Kidney epithelial cell (primary cell): ENCODE measurements around the gene GGA3. TPM values are rescaled to one million over a fixed set of nuclear protein-coding genes. Genes with fewer than 3 reads are reported as not detected.

ENCODE experiments used
- DNase-seq: peaks from one replicate; pipeline ENCODE4 v3.0.0-alpha.2; 2010; ENCODE audit warnings: low read depth
- H3K27me3 ChIP-seq: 2 replicates; pipeline ENCODE4 v1.6.0; 2011; ENCODE audit warnings: low read length; ENCODE audit not compliant: control insufficient read depth, insufficient read depth
- H3K36me3 ChIP-seq: 2 replicates; pipeline ENCODE4 v1.5.1; 2011; ENCODE audit warnings: low read length; ENCODE audit not compliant: control insufficient read depth, insufficient read depth
- H3K4me3 ChIP-seq: 2 replicates; pipeline ENCODE4 v1.5.1; 2011; ENCODE audit warnings: low read depth, mild to moderate bottlenecking, control low read depth, low read length
- CTCF ChIP-seq: IDR thresholded peaks from 2 replicates; pipeline ENCODE4 v1.5.1; 2011; ENCODE audit warnings: mild to moderate bottlenecking, moderate library complexity, low read length, control low read depth, inconsistent platforms; ENCODE audit not compliant: insufficient read depth, poor library complexity, severe bottlenecking
- total RNA-seq: library from RNA; depleted of rRNA; stranded (reverse); fragments of >200 nt; gene quantifications from 2 replicates; pipeline ENCODE4 v1.2.3, GENCODE V29; 2015

The GGA3 gene
- total RNA-seq, 1 donor from 2014 or later, result 24.8 TPM

- TF ChIP-seq CTCF, result no peak
- Histone ChIP-seq H3K4me3 (no peak overlapping the region), H3K27me3 (no peaks in the 10 kb centered on the region), H3K36me3 (peaks cover 3% of the 10 kb centered on the region)
- DNase-seq, result no peak
These were observed 29.5 kb downstream of the GGA3 start for GRCh38 chr17:75231741-75232464.

- no peak for TF ChIP-seq CTCF
- Histone ChIP-seq H3K36me3 (peaks cover 3% of the 10 kb centered on the region), H3K4me3 (no peak overlapping the region), H3K27me3 (no peaks in the 10 kb centered on the region)
- no peak for DNase-seq
These were observed 30.3 kb downstream of the GGA3 start for GRCh38 chr17:75231071-75231470.

DNA sequence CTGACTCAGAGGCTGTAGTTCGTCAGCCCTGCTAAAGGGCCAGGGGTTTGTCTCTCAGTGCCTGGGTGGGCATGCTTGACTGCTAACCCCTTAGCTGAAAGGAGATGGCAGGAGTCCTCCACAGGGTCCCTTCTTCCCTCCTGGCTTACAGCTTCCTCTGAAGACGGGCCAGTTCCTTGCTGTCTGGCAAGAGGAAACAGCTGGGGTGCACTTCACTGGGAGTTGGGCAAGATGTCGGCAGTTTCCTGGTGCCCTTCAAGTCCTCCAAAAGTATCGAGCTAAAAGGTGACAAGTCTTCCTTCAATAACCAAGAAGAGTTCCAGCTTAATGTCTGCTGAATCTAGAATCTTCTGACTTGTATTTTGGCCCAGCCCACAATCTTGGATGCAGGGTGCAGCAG is 32.6 kb downstream of the GGA3 start:
- Histone ChIP-seq H3K27me3 (no peaks in the 10 kb centered on the region), H3K4me3 (no peak overlapping the region), H3K36me3 (peaks cover 3% of the 10 kb centered on the region)
- DNase-seq, result no peak
- no peak for TF ChIP-seq CTCF

DNA sequence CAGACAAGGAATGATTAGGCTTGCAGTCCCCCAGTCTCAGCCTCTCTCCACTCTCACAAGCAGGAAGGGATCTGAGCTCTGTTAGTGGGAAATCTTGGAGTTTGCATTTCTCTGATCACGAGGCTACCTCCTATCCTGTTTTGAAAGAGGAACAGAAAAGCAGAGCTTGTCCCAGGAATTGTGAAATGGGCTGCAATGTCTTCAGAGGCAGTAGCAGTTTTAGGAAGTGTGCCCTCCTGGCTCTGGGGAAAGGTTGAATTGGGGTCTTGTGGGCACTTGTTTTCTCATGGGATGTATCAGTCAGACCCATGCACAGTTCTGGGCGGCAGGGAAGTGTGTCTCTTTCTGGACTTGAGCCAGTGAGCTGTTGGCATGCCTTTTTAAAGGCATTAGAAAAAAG is 33.1 kb downstream of the GGA3 start:
- no peak for DNase-seq
- H3K36me3 ChIP-seq, result peaks cover 3% of the 10 kb centered on the region

DNA sequence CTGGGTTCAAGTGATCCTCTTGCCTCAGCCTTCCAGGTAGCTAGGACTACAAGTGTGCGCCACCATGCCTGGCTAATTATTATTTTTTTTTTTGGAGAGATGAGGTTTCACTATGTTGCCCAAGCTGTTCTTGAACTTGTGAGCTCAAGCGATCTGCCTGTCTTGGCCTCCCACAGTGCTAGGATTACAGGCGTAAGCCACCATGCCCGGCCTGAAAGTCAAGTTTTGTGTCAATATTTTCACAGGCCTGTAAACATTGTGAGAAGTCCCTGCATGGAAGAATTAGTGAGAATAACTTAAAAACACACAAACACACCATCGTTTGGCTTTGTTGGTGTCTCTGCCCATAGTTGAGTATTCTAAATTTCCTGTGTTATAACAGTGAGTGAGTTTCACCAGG is 33.7 kb downstream of the GGA3 start:
- peaks cover 3% of the 10 kb centered on the region for H3K36me3 ChIP-seq

More for the DNA sequence above, 33.1 kb downstream of the GGA3 start:
- Histone ChIP-seq H3K4me3 (no peak overlapping the region), H3K27me3 (no peaks in the 10 kb centered on the region)
- TF ChIP-seq CTCF, result no peak

More for the DNA sequence above, 33.7 kb downstream of the GGA3 start:
- Histone ChIP-seq H3K27me3 (no peaks in the 10 kb centered on the region), H3K4me3 (no peak overlapping the region)
- DNase-seq, result no peak
- TF ChIP-seq CTCF, result no peak
